ENCODE data around the gene HNF1A. TPM values are rescaled to one million over a fixed set of nuclear protein-coding genes. Genes with fewer than 3 reads are reported as not detected.

The HNF1A gene
- total RNA-seq, 3 donors from 2014 or later (not counting 1 experiment from before 2014, with no cell fraction given): not detected

- Mint-ChIP-seq H3K27ac (no peak overlapping the region), H3K9me3 (no peaks in the 10 kb centered on the region), H3K4me1 (no peaks in the 10 kb centered on the region), H3K4me3 (no peak overlapping the region), H3K36me3 (no peaks in the 10 kb centered on the region), H3K27me3 (ENCODE audit: low read depth in 2 of 2) (no peaks in the 10 kb centered on the region)
- Histone ChIP-seq H3K36me3 (ENCODE audit: control insufficient read depth, insufficient read depth, low read length) (no peaks in the 10 kb centered on the region), H3K27ac (ENCODE audit: low read length) (no peak overlapping the region), H3K4me3 (ENCODE audit: low read length) (no peak overlapping the region), H3K27me3 (ENCODE audit: control insufficient read depth, insufficient read depth, low read length) (no peaks in the 10 kb centered on the region), H3K9me3 (ENCODE audit: control insufficient read depth, insufficient read depth, low read length) (no peaks in the 10 kb centered on the region), H3K4me1 (ENCODE audit: control insufficient read depth, insufficient read depth, low read length) (peaks cover 12% of the 10 kb centered on the region)
- DNase-seq (no peak), ATAC-seq (no peak)
- 78% methylated on average over 10 of the region's 13 CpGs for WGBS (ENCODE audit: insufficient coverage)
- TF ChIP-seq CTCF (IDR thresholded peaks at IDR 0.05): no peak
- intact Hi-C loops (cut with micrococcal nuclease): no loop called here
These were observed 19.0 kb upstream of the HNF1A start for GRCh38 chr12:120959111-120959878.

DNA sequence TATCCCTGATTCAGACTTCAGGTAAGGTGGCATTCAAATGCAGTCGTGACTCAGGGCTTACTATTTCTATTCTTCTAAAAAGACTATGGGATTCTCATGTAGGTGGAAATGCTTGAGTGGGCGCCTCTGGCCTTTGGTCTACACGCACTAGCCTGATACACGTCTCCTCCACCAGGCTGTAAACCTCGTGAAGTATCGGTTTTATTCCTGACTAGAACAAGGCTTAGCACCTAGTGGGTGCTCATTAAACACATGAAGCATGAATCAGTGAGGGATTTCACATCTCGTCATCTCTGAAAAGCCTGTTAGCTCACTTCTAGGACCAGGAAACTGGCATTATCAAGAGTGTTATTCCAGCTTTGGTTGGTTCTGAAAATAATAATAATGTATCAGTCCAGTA, 17.7 kb upstream of the HNF1A start:
- no peak overlapping the region for H3K4me3 ChIP-seq (ENCODE audit: low read length)
- no peaks in the 10 kb centered on the region for H3K36me3 ChIP-seq (ENCODE audit: control insufficient read depth, insufficient read depth, low read length)
- H3K27me3 ChIP-seq (ENCODE audit: control insufficient read depth, insufficient read depth, low read length): no peaks in the 10 kb centered on the region
- no peak for ATAC-seq
- Mint-ChIP-seq H3K36me3 (no peaks in the 10 kb centered on the region), H3K4me1 (no peaks in the 10 kb centered on the region), H3K4me3 (no peak overlapping the region), H3K9me3 (no peaks in the 10 kb centered on the region), H3K27ac (no peak overlapping the region), H3K27me3 (ENCODE audit: low read depth in 2 of 2) (no peaks in the 10 kb centered on the region)
- no peak for TF ChIP-seq CTCF (IDR thresholded peaks at IDR 0.05)
- 72% methylated on average over 7 of the region's 7 CpGs for WGBS (ENCODE audit: insufficient coverage)
- H3K9me3 ChIP-seq (ENCODE audit: control insufficient read depth, insufficient read depth, low read length): no peaks in the 10 kb centered on the region
- intact Hi-C loops (cut with micrococcal nuclease): no loop called here
- peaks cover 12% of the 10 kb centered on the region for H3K4me1 ChIP-seq (ENCODE audit: control insufficient read depth, insufficient read depth, low read length)
- no peak overlapping the region for H3K27ac ChIP-seq (ENCODE audit: low read length)
- no peak for DNase-seq

GRCh38 chr12:120961604-120962531, 16.5 kb upstream of the HNF1A start:
- H3K4me1 Mint-ChIP-seq: no peaks in the 10 kb centered on the region
- no peaks in the 10 kb centered on the region for H3K27me3 Mint-ChIP-seq (ENCODE audit: low read depth in 2 of 2)
- 84% methylated on average over 16 of the region's 17 CpGs for WGBS (ENCODE audit: insufficient coverage)
- no peaks in the 10 kb centered on the region for H3K36me3 Mint-ChIP-seq
- H3K4me3 ChIP-seq (ENCODE audit: low read length): no peak overlapping the region
- H3K27me3 ChIP-seq (ENCODE audit: control insufficient read depth, insufficient read depth, low read length): no peaks in the 10 kb centered on the region
- no peak overlapping the region for H3K4me3 Mint-ChIP-seq
- no peaks in the 10 kb centered on the region for H3K36me3 ChIP-seq (ENCODE audit: control insufficient read depth, insufficient read depth, low read length)
- H3K27ac Mint-ChIP-seq: no peak overlapping the region
- H3K4me1 ChIP-seq (ENCODE audit: control insufficient read depth, insufficient read depth, low read length): peaks cover 12% of the 10 kb centered on the region
- intact Hi-C loops (cut with micrococcal nuclease): no loop called here
- no peaks in the 10 kb centered on the region for H3K9me3 Mint-ChIP-seq
- ATAC-seq (no peak), DNase-seq (no peak)
- no peaks in the 10 kb centered on the region for H3K9me3 ChIP-seq (ENCODE audit: control insufficient read depth, insufficient read depth, low read length)
- TF ChIP-seq CTCF (IDR thresholded peaks at IDR 0.05): no peak
- no peak overlapping the region for H3K27ac ChIP-seq (ENCODE audit: low read length)

Measured in natural killer cell (primary cell).